HTERT RPE-1 (cell line): ENCODE data around the gene BRAP.
"Not testable (repeated sequence)": the region's sequence is repeated elsewhere in the genome, so short reads cannot be mapped to it uniquely, and the experiment has no call there.

Experiments used
- in situ Hi-C: fragments of 300-500 bp; cut with MboI; formaldehyde crosslinking; loops from 4 replicates; pipeline ENCODE4 v1.14.3; 2020; ENCODE audit warnings: low sequenced_read_pairs

The BRAP gene

GRCh38 chr12:111684485-111685198 lies 1.1 kb downstream of the BRAP start:
- in situ Hi-C loops = not testable (repeated sequence)

GRCh38 chr12:111677186-111677585 lies 8.6 kb downstream of the BRAP start:
- in situ Hi-C loops = no loop called here

GRCh38 chr12:111673503-111673902 lies 12.3 kb downstream of the BRAP start:
- in situ Hi-C loops = no loop called here

GRCh38 chr12:111672822-111673381 lies 12.9 kb downstream of the BRAP start:
- in situ Hi-C loops = no loop called here

GRCh38 chr12:111664961-111665865 lies 20.5 kb downstream of the BRAP start:
- in situ Hi-C loops = no loop called here

GRCh38 chr12:111664499-111664898 lies 21.3 kb downstream of the BRAP start:
- in situ Hi-C loops = no loop called here

GRCh38 chr12:111656016-111656415 lies 29.7 kb downstream of the BRAP start:
- in situ Hi-C loops = no loop called here

- in situ Hi-C loops = no loop called here
These were observed 30.4 kb downstream of the BRAP start for GRCh38 chr12:111655356-111655755.

- in situ Hi-C loops = no loop called here
These were observed 32.2 kb downstream of the BRAP start for GRCh38 chr12:111653596-111653995.

- in situ Hi-C loops = not testable (repeated sequence)
These were observed 33.2 kb downstream of the BRAP start for GRCh38 chr12:111652530-111652929.

GRCh38 chr12:111650912-111651311 lies 34.8 kb downstream of the BRAP start:
- in situ Hi-C loops = no loop called here

- in situ Hi-C loops = no loop called here
These were observed 40.3 kb downstream of the BRAP start for GRCh38 chr12:111645433-111645832.

- in situ Hi-C loops = no loop called here
These were observed 42.3 kb downstream of the BRAP start for GRCh38 chr12:111643427-111643826.

- in situ Hi-C loops = no loop called here
These were observed 42.9 kb downstream of the BRAP start for GRCh38 chr12:111642681-111643426.

GRCh38 chr12:111640506-111640905 lies 45.2 kb downstream of the BRAP start:
- in situ Hi-C loops = no loop called here

- in situ Hi-C loops = no loop called here
These were observed 47.2 kb downstream of the BRAP start for GRCh38 chr12:111638556-111638955.

GRCh38 chr12:111636209-111636945 lies 49.4 kb downstream of the BRAP start:
- in situ Hi-C loops = no loop called here

GRCh38 chr12:111635524-111635923 lies 50.2 kb downstream of the BRAP start:
- in situ Hi-C loops = no loop called here

- in situ Hi-C loops = no loop called here
These were observed 57.1 kb downstream of the BRAP start for GRCh38 chr12:111628505-111629260.

GRCh38 chr12:111626230-111626629 lies 59.5 kb downstream of the BRAP start:
- in situ Hi-C loops = no loop called here
